HG02943 (cell line): ENCODE data around the gene HMOX1.
"Not testable (repeated sequence)": the region's sequence is repeated elsewhere in the genome, so short reads cannot be mapped to it uniquely, and the experiment has no call there.

Experiments
- ATAC-seq: cut with Tn5 transposase; IDR thresholded peaks from one replicate; pipeline ENCODE4 v1.9.1; 2021; ENCODE audit warnings: mild to moderate bottlenecking, low read depth, moderate library complexity; ENCODE audit not compliant: unreplicated experiment

Gene HMOX1

DNA sequence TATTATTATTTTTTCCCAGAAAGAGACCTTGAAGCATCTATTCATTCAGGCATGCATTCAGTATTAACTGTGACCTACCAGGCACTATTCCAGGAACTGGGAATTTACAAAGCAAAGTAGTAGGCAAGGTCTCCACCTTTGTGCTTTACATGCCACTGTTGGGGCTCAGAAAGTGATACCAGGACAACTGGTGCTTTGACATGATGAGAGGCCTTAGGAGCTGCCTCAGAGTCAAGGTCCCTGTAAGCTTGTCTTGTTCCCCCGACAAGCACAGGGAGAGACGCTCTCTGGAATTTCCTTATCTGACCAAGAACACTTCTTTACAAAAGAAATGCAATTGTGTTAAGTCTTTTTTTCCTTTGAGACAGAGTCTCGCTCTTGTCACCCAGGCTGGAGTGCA lies 2.3 kb upstream of the HMOX1 start:
- no peak for ATAC-seq

- no peak for ATAC-seq
Measured at GRCh38 chr22:35379146-35379993, 1.5 kb upstream of the HMOX1 start.

DNA sequence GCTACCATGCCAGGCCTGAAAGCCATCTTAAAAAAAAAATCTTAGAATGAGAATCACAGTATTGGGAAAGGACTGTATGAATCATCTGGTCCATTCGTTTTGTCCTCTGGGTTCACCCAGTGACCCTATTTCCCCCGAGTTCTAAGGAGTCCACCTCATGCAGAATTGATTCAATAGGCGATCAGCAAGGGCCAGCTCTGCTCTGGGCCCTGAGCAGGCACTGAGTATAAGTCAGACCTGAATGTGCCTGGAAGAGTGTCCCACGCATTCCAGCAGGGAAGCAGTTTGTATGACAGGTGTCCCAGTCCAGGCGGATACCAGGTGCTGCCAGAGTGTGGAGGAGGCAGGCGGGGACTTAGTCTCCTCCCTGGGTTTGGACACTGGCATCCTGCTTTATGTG lies 883 bp upstream of the HMOX1 start:
- ATAC-seq = no peak

DNA sequence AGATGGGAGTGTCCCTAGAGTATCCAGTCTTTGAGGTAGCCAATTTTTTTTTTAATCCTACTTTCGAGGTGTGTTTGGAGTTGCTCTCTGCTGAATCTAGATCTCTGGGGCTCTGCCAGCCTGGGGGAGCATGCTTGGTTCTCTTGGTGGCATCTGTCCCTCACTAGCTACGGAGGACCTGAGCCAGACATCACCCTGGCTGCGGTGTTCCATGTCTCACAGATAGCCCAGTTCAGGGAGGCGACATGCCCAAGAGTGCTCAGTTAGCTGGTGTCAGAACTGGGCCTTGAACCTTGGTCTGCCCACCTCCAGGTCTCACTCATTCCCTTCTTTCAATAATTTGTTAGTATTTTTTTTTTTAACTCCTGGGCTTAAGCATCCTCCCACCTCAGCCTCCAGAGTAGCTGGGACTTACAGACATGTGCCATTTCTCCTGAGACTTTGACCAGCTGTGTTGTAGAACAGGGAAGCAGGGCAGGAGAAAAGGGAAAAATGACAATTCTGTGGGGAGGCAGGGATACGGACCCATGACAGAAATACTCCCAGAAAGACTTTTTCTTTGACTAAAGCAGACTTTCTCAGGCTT lies 621 bp downstream of the HMOX1 start:
- no peak for ATAC-seq

DNA sequence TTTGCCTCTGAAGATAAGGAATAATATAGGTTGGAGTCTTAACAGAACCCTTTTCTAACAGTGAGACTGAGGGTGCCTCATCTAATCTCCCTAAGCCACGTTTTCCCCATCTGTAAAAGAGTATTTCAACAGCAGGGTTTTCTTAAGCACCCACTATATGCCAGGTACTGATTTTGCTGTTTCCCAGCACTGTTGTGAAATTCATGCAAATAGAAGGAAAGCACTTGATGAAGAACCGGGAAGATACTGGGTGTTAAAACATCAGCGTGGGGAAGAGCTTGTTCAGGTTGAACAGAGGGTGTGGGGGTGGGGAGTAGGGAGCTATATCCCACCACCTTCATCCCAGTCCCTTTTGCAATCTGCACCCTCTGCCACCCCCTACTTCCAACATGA lies 2.8 kb downstream of the HMOX1 start:
- ATAC-seq = no peak

DNA sequence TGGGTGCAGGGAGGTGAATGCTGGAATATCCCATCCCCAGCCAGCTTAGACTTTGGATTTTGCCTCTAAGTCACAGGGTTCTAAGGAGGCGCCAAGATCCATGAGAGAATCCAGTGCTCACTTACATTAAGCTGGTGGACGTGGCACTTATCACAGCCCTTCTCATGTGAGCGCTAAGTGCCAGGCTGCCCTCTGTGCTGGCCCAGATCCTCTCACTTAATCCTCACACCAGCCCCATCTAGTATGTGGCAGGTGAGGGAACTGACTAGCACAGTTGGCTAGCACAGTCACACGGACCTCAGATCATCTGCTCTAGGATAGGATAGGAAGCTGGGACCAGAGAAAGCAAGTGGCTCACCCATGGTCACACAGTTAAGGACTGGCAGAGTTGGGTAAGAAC lies 3.6 kb downstream of the HMOX1 start:
- ATAC-seq = no peak

DNA sequence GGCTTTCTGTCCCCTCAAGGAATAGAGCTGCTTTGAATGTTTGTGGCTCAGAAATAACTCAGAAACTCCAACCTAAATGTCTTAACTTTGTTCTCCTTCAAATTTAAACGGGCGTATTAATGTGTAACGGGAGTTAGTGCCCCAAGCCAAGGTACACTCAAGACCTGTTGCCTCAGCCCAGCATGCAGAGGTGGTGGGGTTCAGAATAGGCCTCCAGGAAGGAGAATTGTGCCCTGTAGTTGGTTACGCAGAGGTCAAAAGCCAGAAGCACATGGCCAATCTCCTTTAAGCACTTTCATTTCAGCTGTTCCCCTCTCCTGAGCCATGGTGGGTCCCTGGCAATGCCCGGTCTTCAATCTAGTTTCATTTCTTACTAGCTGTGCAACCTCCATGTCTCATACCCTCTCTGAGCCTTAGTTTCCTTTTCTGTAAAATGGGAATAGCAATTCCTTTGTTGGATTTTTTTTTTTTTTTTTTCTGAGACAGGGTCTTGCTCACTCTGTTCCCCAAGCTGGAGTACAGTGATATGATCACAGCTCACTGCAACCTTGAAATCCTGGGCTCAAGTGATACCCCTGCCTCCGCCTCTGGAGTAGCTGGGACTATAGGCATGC lies 4.2 kb downstream of the HMOX1 start:
- ATAC-seq = no peak

- no peak for ATAC-seq
Measured at GRCh38 chr22:35386670-35387288, 5.9 kb downstream of the HMOX1 start.

DNA sequence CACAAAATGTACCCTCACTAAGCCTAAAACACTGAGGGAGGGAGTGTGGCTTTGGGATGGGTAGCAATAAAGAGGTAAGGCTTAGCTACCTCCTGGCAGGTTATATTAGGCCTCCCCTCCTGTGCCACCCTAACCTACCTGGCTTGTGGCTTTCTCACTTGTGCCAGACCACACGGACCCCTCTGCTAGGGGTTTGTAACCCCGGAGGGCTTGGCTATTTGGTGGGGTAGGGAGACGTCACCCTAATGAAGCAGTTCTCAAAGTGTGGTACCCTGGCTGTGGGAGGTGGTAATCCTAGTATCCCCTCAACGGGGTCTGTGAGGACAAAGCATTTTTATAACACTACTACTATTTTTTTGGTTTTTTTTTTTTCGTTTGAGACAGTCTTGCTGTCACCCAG lies 10.0 kb downstream of the HMOX1 start:
- no peak for ATAC-seq

- ATAC-seq = no peak
Measured at GRCh38 chr22:35392357-35392756, 11.5 kb downstream of the HMOX1 start.

DNA sequence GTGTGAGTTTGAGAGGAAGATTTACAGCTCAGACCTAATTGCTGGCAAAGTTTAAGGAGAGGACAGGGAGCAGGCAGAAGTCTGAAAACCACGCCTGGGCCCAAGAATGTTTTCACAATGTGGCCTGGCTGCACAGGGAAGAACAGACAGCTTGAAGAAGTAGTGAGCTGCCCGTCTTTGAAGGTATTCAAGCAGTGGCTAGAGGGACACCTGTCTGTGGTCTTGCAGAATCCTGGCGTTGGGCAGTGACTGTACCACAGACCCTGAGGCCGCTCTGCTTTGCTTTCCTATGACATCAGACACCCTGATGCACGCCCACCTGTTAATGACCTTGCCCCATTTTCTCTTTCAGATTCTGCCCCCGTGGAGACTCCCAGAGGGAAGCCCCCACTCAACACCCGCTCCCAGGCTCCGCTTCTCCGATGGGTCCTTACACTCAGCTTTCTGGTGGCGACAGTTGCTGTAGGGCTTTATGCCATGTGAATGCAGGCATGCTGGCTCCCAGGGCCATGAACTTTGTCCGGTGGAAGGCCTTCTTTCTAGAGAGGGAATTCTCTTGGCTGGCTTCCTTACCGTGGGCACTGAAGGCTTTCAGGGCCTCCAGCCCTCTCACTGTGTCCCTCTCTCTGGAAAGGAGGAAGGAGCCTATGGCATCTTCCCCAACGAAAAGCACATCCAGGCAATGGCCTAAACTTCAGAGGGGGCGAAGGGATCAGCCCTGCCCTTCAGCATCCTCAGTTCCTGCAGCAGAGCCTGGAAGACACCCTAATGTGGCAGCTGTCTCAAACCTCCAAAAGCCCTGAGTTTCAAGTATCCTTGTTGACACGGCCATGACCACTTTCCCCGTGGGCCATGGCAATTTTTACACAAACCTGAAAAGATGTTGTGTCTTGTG lies 12.5 kb downstream of the HMOX1 start:
- ATAC-seq = no peak

GRCh38 chr22:35394011-35394312 lies 13.1 kb downstream of the HMOX1 start:
- ATAC-seq = no peak

GRCh38 chr22:35394810-35395563 lies 14.1 kb downstream of the HMOX1 start:
- ATAC-seq = no peak

GRCh38 chr22:35396622-35397021 lies 15.7 kb downstream of the HMOX1 start:
- not testable (repeated sequence) for ATAC-seq

GRCh38 chr22:35397095-35397904 lies 16.4 kb downstream of the HMOX1 start:
- no peak for ATAC-seq

- ATAC-seq = no peak
Measured at GRCh38 chr22:35398591-35398973, 17.7 kb downstream of the HMOX1 start.

DNA sequence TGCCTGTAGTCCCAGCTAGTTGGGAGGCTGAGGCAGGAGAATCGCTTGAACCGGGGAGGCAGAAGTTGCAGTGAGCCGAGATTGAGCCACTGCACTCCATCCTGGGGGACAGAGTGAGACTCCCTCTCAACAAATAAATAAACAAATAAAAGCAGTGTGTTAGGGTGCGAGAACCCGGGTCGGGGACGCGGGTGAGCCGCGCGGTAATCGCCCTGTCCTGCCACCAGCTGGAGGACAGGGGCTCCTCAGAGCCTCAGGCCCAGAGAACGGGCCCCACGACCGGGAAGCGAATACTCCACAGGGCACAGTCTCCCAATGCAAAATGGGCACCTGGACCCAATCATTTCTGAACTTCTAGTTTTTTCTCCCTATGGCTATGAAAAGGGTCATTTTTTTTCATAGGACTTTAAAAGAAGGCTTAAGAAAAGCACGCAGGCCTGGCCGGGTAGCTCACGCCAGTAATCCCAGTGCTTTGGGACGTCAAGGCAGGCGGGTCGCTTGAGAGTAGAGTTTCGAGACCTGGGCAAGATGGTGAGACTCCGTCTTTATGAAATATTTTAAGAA lies 18.3 kb downstream of the HMOX1 start:
- ATAC-seq = no peak

GRCh38 chr22:35399678-35400500 lies 19.0 kb downstream of the HMOX1 start, which contains the start of gene MCM5:
Gene MCM5 (plus strand): TSS chr22:35400140. CDS start chr22:35400439, 299 bp downstream.
- ATAC-seq = peak; percentile 89
